Fibroblast of skin of right quadriceps (primary cell): Measurements from ENCODE around the gene CFAP45.

Experiments used
- DNase-seq: peaks from one replicate; pipeline ENCODE4 v3.0.0-alpha.2; 2013

The CFAP45 gene

DNA sequence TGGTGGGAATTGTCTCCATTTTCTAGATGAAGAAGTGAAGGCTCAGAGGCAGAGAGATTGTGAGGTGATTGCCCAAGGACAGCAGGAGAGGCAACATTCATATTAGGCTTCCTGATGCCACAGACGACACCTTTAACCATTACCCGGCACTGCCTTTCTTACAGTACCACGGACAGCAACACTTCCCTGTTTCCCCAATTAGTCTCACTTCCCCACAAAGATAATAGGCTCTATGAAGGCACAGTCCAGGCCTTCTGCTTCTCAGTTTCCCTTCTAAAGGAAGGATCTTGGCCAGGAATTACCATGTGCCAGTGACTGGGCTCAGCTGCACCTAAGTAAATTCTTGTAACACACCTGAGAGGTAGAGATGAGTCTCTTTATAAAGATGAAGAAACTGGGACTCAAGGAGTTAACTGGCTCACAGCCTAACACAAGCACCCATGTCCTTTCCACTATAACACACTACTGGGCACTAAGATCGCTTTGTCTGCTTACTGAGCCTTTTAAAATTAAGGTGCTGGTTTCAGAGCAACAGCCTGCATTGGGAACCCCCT lies 35.8 kb upstream of the CFAP45 start:
- no peak for DNase-seq

GRCh38 chr1:159935305-159935704 lies 35.3 kb upstream of the CFAP45 start:
- DNase-seq = no peak

DNA sequence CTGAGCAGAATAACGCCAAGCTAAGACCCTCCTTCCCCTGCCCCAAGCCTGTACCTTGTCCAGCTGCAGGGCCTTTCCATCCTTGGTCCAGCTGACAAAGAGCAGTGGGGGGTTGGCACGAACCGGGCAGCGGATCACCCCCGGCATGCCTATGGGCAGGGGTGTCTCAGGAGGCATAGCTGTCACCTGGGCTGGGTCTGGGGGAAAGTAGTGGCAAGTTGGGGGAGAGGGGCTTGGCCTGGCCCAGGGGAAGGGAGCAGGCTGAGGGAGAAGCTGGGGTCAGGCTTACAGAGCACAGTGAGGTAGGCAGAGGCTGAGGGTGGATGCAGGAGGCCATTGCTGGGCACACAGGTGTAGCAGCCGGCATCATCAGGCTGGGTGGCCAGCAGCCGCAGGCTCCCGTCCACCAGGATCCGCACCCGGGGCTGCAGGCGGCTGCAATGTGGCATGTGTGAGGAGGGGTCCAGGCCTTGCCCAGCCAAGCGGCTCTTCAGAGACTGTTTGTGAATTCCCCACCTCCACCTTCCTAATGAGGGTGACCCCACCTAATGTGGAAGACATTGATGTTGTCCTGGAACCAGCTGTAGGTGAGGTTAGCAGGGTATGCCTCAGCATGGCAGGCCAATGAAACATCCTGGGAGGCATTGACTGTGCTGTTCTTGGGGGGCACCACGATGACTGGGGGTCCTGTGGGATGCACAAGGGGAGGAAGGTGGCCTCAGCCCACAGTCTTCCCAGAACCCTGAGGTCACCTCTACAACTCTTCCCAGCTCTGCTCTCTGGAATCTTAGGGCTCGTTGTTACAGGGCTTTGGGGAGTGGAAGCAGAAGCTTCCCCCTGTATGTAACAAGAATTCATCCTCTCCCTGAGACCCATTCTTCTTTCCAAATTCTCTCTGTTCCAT lies 34.4 kb upstream of the CFAP45 start:
- no peak for DNase-seq

- no peak for DNase-seq
Measured at GRCh38 chr1:159933347-159933746, 33.4 kb upstream of the CFAP45 start.

DNA sequence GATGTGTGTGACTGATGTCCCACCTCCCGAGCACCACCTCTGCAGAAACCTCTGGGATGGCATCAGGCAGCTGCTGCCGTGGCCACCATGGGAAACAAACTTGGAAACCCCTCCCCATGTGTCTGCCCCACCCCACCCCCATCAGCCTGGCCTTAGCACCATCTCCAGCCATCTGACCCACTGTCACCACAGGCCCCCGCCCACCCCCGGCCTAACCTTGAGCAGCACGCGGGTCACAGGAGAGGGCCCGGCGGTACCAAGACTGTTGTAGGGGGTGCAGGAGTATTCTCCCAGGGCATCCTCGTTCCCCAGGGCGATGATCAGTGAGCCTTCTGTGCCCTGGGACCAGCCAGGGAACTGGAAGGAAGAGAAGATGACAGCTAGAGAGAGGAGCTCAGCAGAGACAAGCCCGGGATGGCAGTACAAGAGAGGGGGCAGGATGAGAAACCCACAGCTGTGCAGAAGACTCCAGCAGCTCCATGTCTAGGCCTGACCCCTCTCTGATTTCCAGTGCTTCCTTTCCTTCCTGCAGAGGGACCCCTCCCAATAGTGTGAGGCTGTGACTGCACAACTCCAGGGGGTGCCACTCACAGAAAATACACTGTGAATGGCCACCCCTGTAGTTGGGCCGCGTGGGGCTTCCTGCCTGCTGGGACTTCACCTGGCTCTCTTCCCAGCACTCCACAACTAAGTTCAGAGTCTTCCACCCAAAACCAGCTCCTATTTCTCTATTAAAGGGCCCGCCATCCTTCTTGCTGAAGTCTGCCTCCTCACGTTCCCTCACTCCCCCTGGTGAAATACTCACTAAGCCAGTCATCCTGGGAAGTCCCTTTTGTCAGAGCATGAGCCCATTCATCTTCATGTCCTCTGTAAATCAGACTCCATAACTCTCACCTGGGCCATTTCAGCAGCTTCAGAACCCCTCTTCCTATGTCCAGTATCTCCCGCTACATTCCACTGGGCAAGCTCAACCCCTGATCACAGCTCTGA lies 32.6 kb upstream of the CFAP45 start:
- no peak for DNase-seq

GRCh38 chr1:159931795-159932173 lies 31.8 kb upstream of the CFAP45 start:
- DNase-seq = no peak

DNA sequence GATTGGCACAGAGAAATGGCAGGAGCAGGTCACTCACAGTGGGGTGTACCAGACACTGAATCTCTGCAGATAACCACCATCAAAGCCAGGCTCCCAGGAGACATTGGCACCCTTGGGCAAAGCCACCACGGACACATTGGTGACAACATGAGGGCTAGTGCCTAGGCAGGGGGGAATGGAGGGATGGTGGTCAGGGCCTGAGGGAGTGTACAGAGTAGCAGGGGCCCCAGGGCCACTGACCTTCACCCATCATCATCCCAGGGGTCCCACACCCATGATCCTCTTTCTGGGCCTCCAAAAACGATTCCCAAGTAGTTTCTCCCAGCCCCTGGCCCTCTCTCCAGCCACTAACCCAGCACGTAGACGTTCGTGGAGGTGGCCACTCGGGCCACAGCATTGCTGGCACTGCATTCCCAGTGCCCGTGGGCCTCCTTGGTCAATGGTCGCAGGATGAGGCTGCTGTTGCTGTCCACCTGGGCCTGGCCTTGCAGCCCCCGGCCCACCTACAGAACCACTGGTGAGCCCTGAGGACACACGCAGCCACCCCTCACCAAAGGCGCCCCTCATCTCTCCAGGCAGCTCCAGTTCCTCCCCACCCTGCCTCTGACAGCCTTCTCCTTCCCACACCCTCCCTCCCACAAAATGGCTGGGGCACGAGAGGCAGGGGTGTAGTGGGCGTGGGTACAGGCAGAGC lies 31.3 kb upstream of the CFAP45 start:
- no peak for DNase-seq

- DNase-seq = no peak
Measured at GRCh38 chr1:159930634-159931033, 30.7 kb upstream of the CFAP45 start.

DNA sequence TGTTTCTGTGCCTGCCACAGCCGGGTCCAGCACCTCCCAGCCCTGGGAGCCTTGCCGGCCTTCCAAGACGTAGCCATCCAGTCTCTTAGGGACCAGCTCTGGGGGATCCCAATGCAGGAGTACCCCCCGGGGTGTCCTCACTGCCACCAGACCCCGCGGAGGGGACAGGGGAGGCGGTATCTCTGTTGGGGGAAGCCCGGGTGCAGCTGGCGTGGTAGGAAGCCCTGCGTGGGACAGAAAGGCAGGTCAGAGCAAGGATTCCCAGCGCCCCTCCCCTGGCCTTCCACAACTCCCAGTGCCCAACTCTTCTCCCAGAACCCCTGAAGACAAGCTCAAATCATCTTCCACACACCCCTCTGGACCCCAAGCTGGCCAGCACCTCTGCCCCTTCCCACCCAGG lies 30.3 kb upstream of the CFAP45 start:
- DNase-seq = no peak

- no peak for DNase-seq
Measured at GRCh38 chr1:159929155-159930051, 29.4 kb upstream of the CFAP45 start.

DNA sequence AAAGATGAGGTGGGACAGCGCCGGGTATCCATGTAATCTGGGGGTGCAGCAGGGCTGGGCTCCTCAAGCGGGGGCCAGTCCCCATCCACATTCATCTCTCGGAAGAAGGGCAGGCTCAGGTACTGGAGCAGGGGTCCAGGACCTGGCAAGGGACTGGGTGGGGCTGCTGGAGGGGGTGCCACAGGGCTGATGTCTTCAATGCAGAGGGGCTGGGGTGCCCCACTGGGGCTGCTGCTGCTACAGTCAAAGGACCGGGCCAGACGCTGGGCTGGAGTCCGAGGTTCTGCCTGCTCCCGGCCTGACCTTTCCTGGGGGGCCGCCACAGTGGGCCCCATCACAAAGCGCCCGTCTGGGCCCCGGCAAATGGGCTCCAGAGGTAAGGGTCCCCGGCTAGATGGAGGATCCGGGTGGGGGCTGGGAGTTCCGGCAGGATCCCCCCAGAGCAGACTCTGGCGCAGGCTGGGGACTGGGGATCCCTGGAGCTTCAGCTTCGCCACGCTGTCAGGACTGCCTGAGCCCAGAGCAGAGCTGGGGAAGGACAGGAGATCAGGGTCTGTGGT lies 28.6 kb upstream of the CFAP45 start:
- no peak for DNase-seq

DNA sequence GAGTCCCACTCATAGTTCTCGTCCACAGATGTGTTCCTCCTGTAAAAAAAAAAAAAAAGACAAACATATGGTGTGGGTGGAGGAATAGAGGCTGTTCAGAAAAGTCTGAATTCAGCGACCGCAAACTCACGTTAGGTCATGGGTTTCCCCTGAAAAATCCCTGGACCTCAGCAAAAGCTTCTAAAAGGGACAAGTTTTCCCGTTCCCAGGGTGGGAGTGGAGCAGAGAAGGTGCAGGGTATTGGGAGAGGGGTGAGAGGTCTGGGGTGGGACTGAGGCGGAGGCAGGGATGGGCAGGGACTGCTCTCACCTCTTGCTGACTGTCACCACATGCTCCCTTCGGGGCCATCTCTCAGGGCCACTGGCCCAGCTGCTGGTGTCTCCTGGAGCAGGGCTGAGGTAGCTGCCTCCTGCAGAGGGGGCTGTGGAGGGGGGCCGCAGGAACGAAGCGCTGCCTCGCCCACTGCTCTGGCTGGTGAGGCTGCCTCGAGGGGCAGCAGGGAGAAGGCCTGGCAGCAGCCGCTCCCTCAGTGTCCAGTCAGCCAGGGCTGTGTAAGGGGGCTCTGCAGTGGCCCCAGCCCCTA lies 28.0 kb upstream of the CFAP45 start:
- no peak for DNase-seq

DNA sequence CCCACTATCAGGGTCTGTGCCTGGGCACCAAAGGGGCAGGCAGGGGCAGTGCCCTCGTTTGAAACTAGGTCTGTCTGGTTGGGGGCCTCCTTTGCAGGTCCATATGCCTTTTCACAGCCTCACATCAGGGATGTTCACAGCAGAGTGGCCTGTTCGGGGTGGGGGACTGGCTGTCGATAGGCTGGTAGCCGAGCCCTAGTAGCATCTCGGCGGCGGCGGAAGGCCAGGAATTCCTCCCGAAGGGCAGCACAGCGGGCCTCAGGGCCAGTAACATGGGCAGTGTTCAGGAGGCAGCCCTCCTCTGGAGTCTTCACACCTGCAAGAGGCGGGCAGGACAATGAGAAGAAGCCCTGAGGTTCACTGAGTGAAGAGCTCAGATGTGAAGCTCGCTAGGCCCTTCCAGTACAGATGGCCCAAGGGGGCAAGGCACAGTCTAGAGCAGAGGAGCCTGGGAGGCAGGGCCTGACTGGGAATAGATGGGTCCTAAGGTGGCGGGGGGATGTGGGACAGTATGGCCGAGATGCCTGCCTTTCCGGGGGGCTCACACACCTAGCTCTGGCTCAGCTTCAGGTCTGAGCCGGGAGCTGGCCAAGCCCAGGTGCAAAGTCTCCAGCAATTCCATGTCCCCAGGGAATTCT lies 27.4 kb upstream of the CFAP45 start:
- no peak for DNase-seq

- DNase-seq = no peak
Measured at GRCh38 chr1:159925719-159926078, 25.7 kb upstream of the CFAP45 start.

GRCh38 chr1:159924791-159925718 lies 25.1 kb upstream of the CFAP45 start, which contains the start of gene TAGLN2:
Gene TAGLN2, minus strand, starts transcription at chr1:159925507. Its CDS starts 4,998 bp downstream, at chr1:159920509.
- peak; percentile 89 for DNase-seq

- DNase-seq = peak; percentile 88
Measured at GRCh38 chr1:159924025-159924790, 24.2 kb upstream of the CFAP45 start.

DNA sequence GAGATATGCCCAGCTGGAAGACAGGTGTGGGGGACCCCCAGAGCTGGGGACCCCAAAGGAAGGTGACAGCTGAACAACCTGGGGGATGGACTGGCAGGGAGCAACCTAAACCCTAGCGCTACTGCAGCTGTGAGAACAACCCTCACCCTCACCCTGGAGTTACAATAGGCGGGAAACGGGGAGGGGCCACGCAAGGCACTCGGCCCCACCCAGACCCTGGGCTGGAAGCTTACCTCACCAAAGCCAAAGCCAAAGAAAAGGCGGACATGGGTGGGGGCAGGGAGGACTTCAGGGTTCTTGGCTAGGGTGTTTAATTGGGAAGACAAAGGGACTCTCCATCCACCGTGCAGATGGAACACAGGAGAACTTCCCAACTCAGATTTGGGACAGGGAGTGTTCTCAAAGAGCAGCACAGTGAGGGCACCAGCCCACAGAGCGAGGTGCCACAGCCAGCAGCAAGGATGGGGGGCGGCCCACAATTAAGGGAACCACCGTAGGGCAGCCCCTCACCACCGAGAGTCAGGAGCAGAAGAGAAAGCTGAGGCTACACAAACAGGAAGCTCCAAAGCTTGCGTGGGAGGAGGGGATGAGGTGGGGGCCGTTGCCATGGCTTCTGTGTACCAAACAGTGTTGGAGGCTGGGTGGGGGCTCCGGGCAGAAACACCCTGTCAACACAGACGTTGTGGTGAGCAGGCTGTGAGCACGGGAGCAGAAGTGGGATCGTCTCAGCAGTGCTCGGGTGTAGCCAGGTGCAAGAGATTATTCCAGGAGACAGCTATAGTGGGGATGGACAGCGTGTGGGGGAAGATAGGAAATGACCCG lies 23.4 kb upstream of the CFAP45 start:
- DNase-seq = peak; percentile 80
